ENCODE measurements around the gene SLC12A9. TPM values are rescaled to one million over a fixed set of nuclear protein-coding genes. Genes with fewer than 3 reads are reported as not detected.

SLC12A9 gene
- total and polyA plus RNA-seq, 4 donors, result 8.5 to 43.9 (median 27.3) TPM

DNA sequence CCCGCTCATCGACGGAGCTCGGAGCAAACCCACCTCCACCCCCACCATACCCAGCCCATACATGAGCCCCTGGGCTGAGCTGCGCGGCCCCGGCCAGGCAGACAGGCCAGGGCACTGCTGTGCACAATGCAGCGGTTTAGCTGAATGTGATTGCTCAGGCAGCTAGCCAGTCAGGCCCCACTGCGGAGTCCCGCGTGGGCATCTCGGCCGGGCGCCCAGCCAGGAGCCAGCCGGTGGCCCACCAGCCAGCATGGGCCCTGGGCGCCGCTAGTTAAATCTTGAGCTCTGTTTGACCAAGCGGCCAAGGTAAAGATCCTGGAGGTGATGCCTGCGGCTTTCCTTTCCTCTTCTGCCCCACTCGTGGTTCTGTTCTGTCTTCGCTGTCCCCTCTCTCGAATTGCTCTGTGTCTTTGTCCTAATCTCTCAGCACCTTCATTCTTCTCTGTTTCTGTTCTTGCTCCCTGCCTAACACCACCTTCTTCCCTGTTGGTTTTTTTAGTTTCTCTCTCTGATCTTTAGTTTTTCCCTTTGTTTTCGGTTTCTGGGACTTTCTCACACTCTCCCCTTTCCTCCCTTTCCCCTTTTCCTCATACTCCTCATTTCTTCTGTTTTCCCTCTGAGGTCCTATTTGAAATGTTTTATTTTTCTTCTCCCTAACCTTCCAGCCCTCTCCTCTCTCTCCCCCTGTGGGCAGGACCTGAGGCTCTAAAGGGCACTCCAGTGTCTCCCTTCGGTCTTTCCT lies 30.4 kb downstream of the SLC12A9 start:
- H3K4me3 ChIP-seq (ENCODE audit: low read length in 2 of 2), result no peak overlapping the region
- 83 to 87% methylated on average over 22 to 24 of the region's 24 CpGs for WGBS, 2 donors

GRCh38 chr7:100884736-100885439 lies 32.4 kb downstream of the SLC12A9 start:
- Histone ChIP-seq H3K4me3 (ENCODE audit: low read length in 2 of 2) (no peak overlapping the region), H3K4me1 (ENCODE audit: control insufficient read depth in 1 of 2, insufficient read depth in 2 of 2, low read length in 2 of 2) (no peaks in the 10 kb centered on the region), H3K36me3 (ENCODE audit: control insufficient read depth in 1 of 2, insufficient read depth in 2 of 2, low read length in 1 of 2) (peaks cover 2 to 14% of the 10 kb centered on the region in 2 donors), H3K27ac (ENCODE audit: low read depth in 1 of 2, low read length in 2 of 2) (no peak overlapping the region), H3K9me3 (ENCODE audit: control insufficient read depth, low read length) (no peaks in the 10 kb centered on the region), H3K27me3 (ENCODE audit: control insufficient read depth in 1 of 2, insufficient read depth in 2 of 2, low read length in 1 of 2) (no peaks in the 10 kb centered on the region)
- ATAC-seq (ENCODE audit: low FRiP score) (no peak), DNase-seq (no peak)
- 86 to 87% methylated on average over 29 of the region's 29 CpGs for WGBS, 2 donors
- intact Hi-C loops (cut with DNase I), result no loop called here

More for the DNA sequence above, 30.4 kb downstream of the SLC12A9 start:
- no peaks in the 10 kb centered on the region for H3K27me3 ChIP-seq (ENCODE audit: control insufficient read depth in 1 of 2, insufficient read depth in 2 of 2, low read length in 1 of 2)
- H3K36me3 ChIP-seq (ENCODE audit: control insufficient read depth in 1 of 2, insufficient read depth in 2 of 2, low read length in 1 of 2), result peaks cover 2 to 14% of the 10 kb centered on the region in 2 donors
- ATAC-seq (ENCODE audit: low FRiP score), result no peak
- no peaks in the 10 kb centered on the region for H3K4me1 ChIP-seq (ENCODE audit: control insufficient read depth in 1 of 2, insufficient read depth in 2 of 2, low read length in 2 of 2)
- H3K9me3 ChIP-seq (ENCODE audit: control insufficient read depth, low read length), result no peaks in the 10 kb centered on the region
- DNase-seq, result no peak
- no peak overlapping the region for H3K27ac ChIP-seq (ENCODE audit: low read depth in 1 of 2, low read length in 2 of 2)
- intact Hi-C loops (cut with DNase I), result no loop called here

GRCh38 chr7:100885440-100886141 lies 33.1 kb downstream of the SLC12A9 start:
- H3K4me1 ChIP-seq (ENCODE audit: control insufficient read depth in 1 of 2, insufficient read depth in 2 of 2, low read length in 2 of 2), result no peaks in the 10 kb centered on the region
- no peak overlapping the region for H3K4me3 ChIP-seq (ENCODE audit: low read length in 2 of 2)
- DNase-seq (no peak), ATAC-seq (ENCODE audit: low FRiP score) (no peak)
- peaks cover 2 to 14% of the 10 kb centered on the region in 2 donors for H3K36me3 ChIP-seq (ENCODE audit: control insufficient read depth in 1 of 2, insufficient read depth in 2 of 2, low read length in 1 of 2)
- no peaks in the 10 kb centered on the region for H3K9me3 ChIP-seq (ENCODE audit: control insufficient read depth, low read length)
- intact Hi-C loops (cut with DNase I), result no loop called here
- WGBS, 2 donors, result 79 to 82% methylated on average over 22 of the region's 22 CpGs
- no peak overlapping the region for H3K27ac ChIP-seq (ENCODE audit: low read depth in 1 of 2, low read length in 2 of 2)
- no peaks in the 10 kb centered on the region for H3K27me3 ChIP-seq (ENCODE audit: control insufficient read depth in 1 of 2, insufficient read depth in 2 of 2, low read length in 1 of 2)

DNA sequence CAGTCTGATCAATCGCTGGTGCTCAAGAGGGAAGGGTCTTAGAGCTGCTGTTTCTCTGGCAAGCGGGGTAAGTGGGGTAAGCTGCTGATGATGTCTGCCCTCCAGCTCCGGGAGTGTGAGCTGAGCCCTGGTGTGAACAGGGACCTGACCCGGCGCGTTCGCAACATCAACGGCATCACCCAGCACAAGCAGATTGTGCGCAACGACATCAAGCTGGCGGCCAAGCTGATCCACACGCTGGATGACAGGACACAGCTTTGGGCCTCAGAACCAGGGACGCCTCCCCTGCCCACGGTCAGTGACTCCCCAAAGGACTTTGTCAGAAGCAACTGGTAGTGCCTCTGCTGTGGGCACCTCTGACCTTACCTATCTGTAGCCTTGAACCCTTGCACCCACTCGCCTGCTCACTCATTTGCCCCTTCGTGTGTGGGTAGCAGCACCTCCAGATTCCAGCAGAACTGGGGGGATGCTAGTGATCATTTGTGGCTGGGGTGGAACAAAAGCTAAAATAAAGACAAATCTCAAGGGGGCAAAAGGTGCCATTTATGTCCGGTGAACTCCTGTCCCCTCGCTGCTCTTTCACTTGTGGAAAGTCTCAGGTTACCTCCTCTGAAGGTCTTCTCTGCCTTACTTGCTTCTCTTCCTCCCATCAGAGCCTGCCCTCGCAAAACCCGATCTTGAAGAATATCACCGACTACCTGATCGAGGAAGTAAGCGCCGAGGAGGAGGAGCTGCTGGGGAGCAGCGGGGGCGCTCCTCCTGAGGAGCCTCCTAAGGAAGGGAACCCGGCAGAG lies 33.8 kb downstream of the SLC12A9 start:
- Histone ChIP-seq H3K9me3 (ENCODE audit: control insufficient read depth, low read length) (no peaks in the 10 kb centered on the region), H3K27me3 (ENCODE audit: control insufficient read depth in 1 of 2, insufficient read depth in 2 of 2, low read length in 1 of 2) (no peaks in the 10 kb centered on the region), H3K4me3 (ENCODE audit: low read length in 2 of 2) (no peak overlapping the region), H3K27ac (ENCODE audit: low read depth in 1 of 2, low read length in 2 of 2) (no peak overlapping the region), H3K36me3 (ENCODE audit: control insufficient read depth in 1 of 2, insufficient read depth in 2 of 2, low read length in 1 of 2) (peaks cover 2 to 14% of the 10 kb centered on the region in 2 donors), H3K4me1 (ENCODE audit: control insufficient read depth in 1 of 2, insufficient read depth in 2 of 2, low read length in 2 of 2) (no peaks in the 10 kb centered on the region)
- intact Hi-C loops (cut with DNase I), result no loop called here
- WGBS, 2 donors, result 85 to 89% methylated on average over 27 of the region's 27 CpGs
- DNase-seq (no peak), ATAC-seq (ENCODE audit: low FRiP score) (no peak)

DNA sequence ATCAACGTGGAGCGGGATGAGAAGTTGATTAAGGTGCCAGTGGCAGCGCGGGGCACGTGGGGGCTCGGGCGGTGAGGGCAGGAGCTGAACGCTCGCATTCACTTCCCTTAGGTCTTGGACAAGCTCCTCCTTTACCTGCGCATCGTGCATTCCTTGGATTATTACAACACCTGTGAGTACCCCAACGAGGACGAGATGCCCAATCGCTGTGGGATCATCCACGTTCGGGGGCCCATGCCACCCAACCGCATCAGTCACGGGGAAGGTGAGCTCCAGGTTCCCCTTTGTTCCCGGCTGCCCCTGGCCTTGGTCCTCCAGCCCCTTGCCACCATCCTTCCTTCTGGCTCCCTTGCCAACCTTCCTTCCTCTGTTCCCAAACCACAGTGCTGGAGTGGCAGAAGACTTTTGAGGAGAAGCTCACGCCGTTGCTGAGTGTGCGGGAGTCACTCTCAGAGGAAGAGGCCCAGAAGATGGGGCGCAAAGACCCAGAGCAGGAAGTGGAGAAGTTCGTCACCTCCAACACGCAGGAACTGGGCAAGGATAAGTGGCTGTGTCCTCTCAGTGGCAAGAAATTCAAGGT lies 34.5 kb downstream of the SLC12A9 start:
- DNase-seq, result no peak
- H3K4me3 ChIP-seq (ENCODE audit: low read length in 2 of 2), result no peak overlapping the region
- no peak for ATAC-seq (ENCODE audit: low FRiP score)
- no peak overlapping the region for H3K27ac ChIP-seq (ENCODE audit: low read depth in 1 of 2, low read length in 2 of 2)
- no peaks in the 10 kb centered on the region for H3K27me3 ChIP-seq (ENCODE audit: control insufficient read depth in 1 of 2, insufficient read depth in 2 of 2, low read length in 1 of 2)
- intact Hi-C loops (cut with DNase I), result no loop called here
- no peaks in the 10 kb centered on the region for H3K9me3 ChIP-seq (ENCODE audit: control insufficient read depth, low read length)
- 84 to 87% methylated on average over 25 of the region's 25 CpGs for WGBS, 2 donors
- no peaks in the 10 kb centered on the region for H3K4me1 ChIP-seq (ENCODE audit: control insufficient read depth in 1 of 2, insufficient read depth in 2 of 2, low read length in 2 of 2)
- peaks cover 2 to 14% of the 10 kb centered on the region in 2 donors for H3K36me3 ChIP-seq (ENCODE audit: control insufficient read depth in 1 of 2, insufficient read depth in 2 of 2, low read length in 1 of 2)

GRCh38 chr7:100887516-100888290 lies 35.2 kb downstream of the SLC12A9 start:
- no peaks in the 10 kb centered on the region for H3K27me3 ChIP-seq (ENCODE audit: control insufficient read depth in 1 of 2, insufficient read depth in 2 of 2, low read length in 1 of 2)
- no peaks in the 10 kb centered on the region for H3K4me1 ChIP-seq (ENCODE audit: control insufficient read depth in 1 of 2, insufficient read depth in 2 of 2, low read length in 2 of 2)
- DNase-seq (no peak), ATAC-seq (ENCODE audit: low FRiP score) (no peak)
- no peak overlapping the region for H3K4me3 ChIP-seq (ENCODE audit: low read length in 2 of 2)
- peaks cover 2 to 14% of the 10 kb centered on the region in 2 donors for H3K36me3 ChIP-seq (ENCODE audit: control insufficient read depth in 1 of 2, insufficient read depth in 2 of 2, low read length in 1 of 2)
- no peak overlapping the region for H3K27ac ChIP-seq (ENCODE audit: low read depth in 1 of 2, low read length in 2 of 2)
- intact Hi-C loops (cut with DNase I), result no loop called here
- H3K9me3 ChIP-seq (ENCODE audit: control insufficient read depth, low read length), result no peaks in the 10 kb centered on the region
- whole genome bisulfite sequencing, 2 donors, result 72 to 74% methylated on average over 21 of the region's 21 CpGs

DNA sequence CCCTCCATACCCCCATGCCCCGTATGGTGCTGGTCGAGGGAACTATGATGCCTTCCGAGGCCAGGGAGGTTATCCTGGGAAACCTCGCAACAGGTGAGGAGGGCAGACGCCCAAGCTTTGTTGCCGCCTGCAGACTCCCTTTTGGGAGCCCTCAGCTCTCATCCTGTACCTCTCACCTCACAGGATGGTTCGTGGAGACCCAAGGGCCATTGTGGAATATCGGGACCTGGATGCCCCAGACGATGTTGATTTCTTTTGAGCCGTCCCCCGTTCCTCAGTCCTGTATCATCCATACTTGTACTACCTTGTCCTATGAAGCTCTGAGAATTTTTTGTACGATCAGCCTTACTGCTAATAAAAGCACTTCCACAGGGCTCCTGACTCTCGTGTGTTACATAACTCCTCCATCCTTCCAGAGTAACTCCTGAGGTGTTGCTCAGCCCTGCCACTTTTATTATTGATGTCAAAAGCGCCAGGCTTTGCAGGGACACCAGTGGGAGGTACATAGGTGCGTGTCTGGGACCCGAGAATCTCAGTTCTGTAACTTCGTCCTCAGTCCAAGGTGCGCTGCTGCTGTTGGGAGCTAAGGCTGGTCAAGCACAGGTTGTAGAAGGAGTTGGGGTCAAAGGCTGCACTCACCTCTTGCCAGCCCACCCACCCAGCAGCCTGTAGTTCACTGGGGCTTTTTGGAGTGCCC lies 35.9 kb downstream of the SLC12A9 start:
- H3K27ac ChIP-seq (ENCODE audit: low read depth in 1 of 2, low read length in 2 of 2), result no peak overlapping the region
- 69 to 71% methylated on average over 18 of the region's 18 CpGs for WGBS, 2 donors

More for the DNA sequence above, 35.9 kb downstream of the SLC12A9 start:
- Histone ChIP-seq H3K4me3 (ENCODE audit: low read length in 2 of 2) (no peak overlapping the region), H3K36me3 (ENCODE audit: control insufficient read depth in 1 of 2, insufficient read depth in 2 of 2, low read length in 1 of 2) (peaks cover 2 to 14% of the 10 kb centered on the region in 2 donors), H3K4me1 (ENCODE audit: control insufficient read depth in 1 of 2, insufficient read depth in 2 of 2, low read length in 2 of 2) (no peaks in the 10 kb centered on the region), H3K9me3 (ENCODE audit: control insufficient read depth, low read length) (no peaks in the 10 kb centered on the region), H3K27me3 (ENCODE audit: control insufficient read depth in 1 of 2, insufficient read depth in 2 of 2, low read length in 1 of 2) (no peaks in the 10 kb centered on the region)
- ATAC-seq (ENCODE audit: low FRiP score) (no peak), DNase-seq (no peak)
- intact Hi-C loops (cut with DNase I), result no loop called here
